GM23338 (cell line): ENCODE measurements around the gene DOCK2. TPM values are rescaled to one million over a fixed set of nuclear protein-coding genes. Genes with fewer than 3 reads are reported as not detected.

ENCODE experiments used
- ATAC-seq: fragments of 200-7000 bp; cut with Tn5 transposase; 3 replicates; pipeline ENCODE4 v1.9.1; 2020
- DNase-seq: peaks from one replicate; pipeline ENCODE4 v3.0.0-alpha.2; 2015; ENCODE audit warnings: low spot score
- H2AFZ ChIP-seq: fragments of 200-600 bp; sonication (generic); 2 replicates; pipeline ENCODE4 v1.8.0; 2016; ENCODE audit warnings: antibody characterized with exemption, mild to moderate bottlenecking, moderate library complexity
- H3F3A ChIP-seq: fragments of 200-600 bp; sonication (generic); replicated peaks from 2 replicates; pipeline ENCODE4 v1.8.0; 2017; ENCODE audit warnings: antibody characterized with exemption, mixed run types, low read depth
- H3K27ac ChIP-seq: fragments of 200-600 bp; sonication (generic); 2 replicates; pipeline ENCODE4 v1.6.1; 2016; ENCODE audit warnings: low read depth
- H3K27me3 ChIP-seq: fragments of 200-600 bp; sonication (generic); 2 replicates; pipeline ENCODE4 v1.8.0; 2016; ENCODE audit warnings: mild to moderate bottlenecking, mixed run types, moderate library complexity; ENCODE audit not compliant: insufficient read depth
- H3K36me3 ChIP-seq: fragments of 200-600 bp; sonication (generic); 2 replicates; pipeline ENCODE4 v1.8.0; 2016; ENCODE audit warnings: mild to moderate bottlenecking; ENCODE audit not compliant: insufficient read depth
- H3K4me1 ChIP-seq: fragments of 200-600 bp; sonication (generic); 2 replicates; pipeline ENCODE4 v1.8.0; 2016; ENCODE audit warnings: mild to moderate bottlenecking, moderate library complexity; ENCODE audit not compliant: insufficient read depth
- H3K4me2 ChIP-seq: fragments of 200-600 bp; sonication (generic); 2 replicates; pipeline ENCODE4 v1.7.1; 2017; ENCODE audit warnings: mixed run types
- H3K4me3 ChIP-seq: fragments of 200-600 bp; sonication (generic); 2 replicates; pipeline ENCODE4 v1.6.1; 2016; ENCODE audit warnings: mixed run types
- H3K79me2 ChIP-seq: fragments of 200-600 bp; sonication (generic); replicated peaks from 2 replicates; pipeline ENCODE4 v1.8.0; 2017; ENCODE audit warnings: mild to moderate bottlenecking; ENCODE audit not compliant: insufficient read depth
- H3K9me2 ChIP-seq: fragments of 200-600 bp; sonication (generic); 2 replicates; pipeline ENCODE4 v1.8.0; 2017; ENCODE audit not compliant: insufficient read depth
- H4K20me1 ChIP-seq: fragments of 200-600 bp; sonication (generic); replicated peaks from 2 replicates; pipeline ENCODE4 v1.8.0; 2017; ENCODE audit warnings: mild to moderate bottlenecking; ENCODE audit not compliant: insufficient read depth
- H3K27ac Mint-ChIP-seq: 2 replicates; pipeline ENCODE4 v1.8.0; 2020; ENCODE audit warnings: inconsistent platforms, mild to moderate bottlenecking, moderate library complexity, mixed read lengths
- H3K27me3 Mint-ChIP-seq: 3 replicates; pipeline ENCODE4 v1.8.0; 2022; ENCODE audit warnings: low read depth, mild to moderate bottlenecking, moderate library complexity, mixed read lengths, inconsistent platforms; ENCODE audit not compliant: insufficient read depth, poor library complexity
- H3K36me3 Mint-ChIP-seq: 3 replicates; pipeline ENCODE4 v1.8.0; 2021; ENCODE audit warnings: low read depth, mild to moderate bottlenecking, inconsistent platforms, moderate library complexity, mixed read lengths
- H3K4me1 Mint-ChIP-seq: 3 replicates; pipeline ENCODE4 v1.8.0; 2020; ENCODE audit warnings: mild to moderate bottlenecking, inconsistent platforms, mixed read lengths
- H3K4me3 Mint-ChIP-seq: 3 replicates; pipeline ENCODE4 v1.8.0; 2021; ENCODE audit warnings: moderate library complexity, mild to moderate bottlenecking, inconsistent platforms, mixed read lengths
- H3K9me3 Mint-ChIP-seq: 3 replicates; pipeline ENCODE4 v1.8.0; 2020; ENCODE audit warnings: moderate library complexity, mild to moderate bottlenecking, inconsistent platforms, mixed read lengths
- CREB1 ChIP-seq: fragments of 250-450 bp; sonication (Bioruptor Pico); IDR thresholded peaks from 2 replicates; pipeline ENCODE4 v1.5.0; 2020; ENCODE audit warnings: low read depth, mild to moderate bottlenecking, moderate library complexity
- EZH2 ChIP-seq: fragments of 200-600 bp; sonication (generic); IDR thresholded peaks from one replicate; pipeline ENCODE4 v1.8.0; 2017; ENCODE audit warnings: antibody characterized with exemption, mild to moderate bottlenecking, low read depth; ENCODE audit not compliant: unreplicated experiment
- JUNB ChIP-seq: IDR thresholded peaks from one replicate; pipeline ENCODE4 v1.6.1; 2016; ENCODE audit warnings: antibody characterized with exemption; ENCODE audit not compliant: unreplicated experiment
- NANOG ChIP-seq: IDR thresholded peaks from 2 replicates; pipeline ENCODE4 v1.6.1; 2016; ENCODE audit warnings: antibody characterized with exemption, borderline replicate concordance
- STAT1 ChIP-seq: IDR thresholded peaks from one replicate; pipeline ENCODE4 v1.6.1; 2016; ENCODE audit warnings: antibody characterized with exemption; ENCODE audit not compliant: unreplicated experiment
- ZNF114 ChIP-seq: fragments of 250-450 bp; sonication (Bioruptor Pico); IDR thresholded peaks from 2 replicates; pipeline ENCODE4 v1.5.0; 2020; ENCODE audit warnings: mild to moderate bottlenecking, moderate library complexity
- ZNF331 ChIP-seq: fragments of 250-450 bp; sonication (Bioruptor Pico); IDR thresholded peaks from 2 replicates; pipeline ENCODE4 v1.5.0; 2020; ENCODE audit warnings: low read depth, mild to moderate bottlenecking, moderate library complexity
- polyA plus RNA-seq: library from polyadenylated mRNA; unstranded; fragments of >200 nt; fragmentation: Nextera tagmentation; extraction: Ambion mirVana; gene quantifications from 2 replicates; pipeline ENCODE4 v1.2.1, GENCODE V29; 2016
- total RNA-seq: library from RNA; depleted of rRNA; stranded (reverse); fragments of >200 nt; shearing (Covaris generic); gene quantifications from 2 replicates; pipeline ENCODE4 v1.2.3, GENCODE V29; 2014
- TF ChIP-seq, protein P1 (sequence below): fragments of 250-450 bp; sonication (Bioruptor Pico); IDR thresholded peaks from 2 replicates; pipeline ENCODE4 v1.5.0; 2020; ENCODE audit warnings: mild to moderate bottlenecking, moderate library complexity
- TF ChIP-seq, protein P2 (sequence below), 2 experiments: fragments of 200-600 bp in 1 of 2; sonication (generic) in 1 of 2; conservative IDR thresholded peaks; 2 replicates each; pipeline versions ENCODE4 v1.5.1 to v1.6.1; 2016 to 2017; ENCODE audit warnings: antibody characterized with exemption in 2 of 2, low read depth in 2 of 2, mild to moderate bottlenecking in 2 of 2, moderate library complexity in 1 of 2
- TF ChIP-seq, protein P3 (sequence below): IDR thresholded peaks from 2 replicates; pipeline ENCODE4 v1.6.1; 2016; ENCODE audit warnings: antibody characterized with exemption
- TF ChIP-seq, protein P4 (sequence below): IDR thresholded peaks from one replicate; pipeline ENCODE4 v1.6.1; 2018; ENCODE audit warnings: antibody characterized with exemption; ENCODE audit not compliant: unreplicated experiment

The DOCK2 gene
- total and polyA plus RNA-seq, 2 experiments from 2014 or later, result 3.7 to 9.4 TPM

DNA sequence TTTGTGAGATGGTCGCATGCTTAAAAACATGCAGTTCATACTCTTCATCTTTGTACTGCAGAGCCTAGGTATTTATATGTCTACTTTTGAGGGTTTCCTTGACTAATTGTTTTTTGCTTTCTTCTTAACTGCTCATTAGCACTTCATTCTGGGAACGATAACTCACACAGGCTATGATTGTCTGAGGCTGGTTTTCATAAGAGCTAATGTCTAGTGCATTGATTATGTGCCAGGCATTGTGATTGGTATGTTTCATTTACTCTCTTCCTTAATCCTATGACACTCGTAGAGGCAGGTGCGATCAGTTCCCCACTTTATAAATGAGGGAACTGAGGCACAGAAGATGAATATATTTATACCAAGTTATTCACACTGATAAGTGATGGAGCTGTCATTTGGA, 249.6 kb downstream of the DOCK2 start:
- DNase-seq (no peak), ATAC-seq (no peak)
- Histone ChIP-seq H3K4me3 (no peak overlapping the region), H3F3A (no peaks in the 10 kb centered on the region), H3K27ac (no peak overlapping the region), H4K20me1 (no peaks in the 10 kb centered on the region), H3K4me2 (no peak overlapping the region), H3K79me2 (no peaks in the 10 kb centered on the region), H3K27me3 (no peaks in the 10 kb centered on the region), H3K36me3 (no peaks in the 10 kb centered on the region), H3K4me1 (peaks cover 3% of the 10 kb centered on the region; the same call in 1 of the 2 replicates), H2AFZ (no peak overlapping the region), H3K9me2 (peaks cover 8% of the 10 kb centered on the region; the same call in 1 of the 2 replicates)
- Mint-ChIP-seq H3K4me1 (peaks cover 8% of the 10 kb centered on the region; the same call in 2 of the 3 replicates), H3K27me3 (peaks cover 3% of the 10 kb centered on the region), H3K9me3 (no peaks in the 10 kb centered on the region), H3K4me3 (no peak overlapping the region), H3K36me3 (no peaks in the 10 kb centered on the region), H3K27ac (no peak overlapping the region)
- TF ChIP-seq, protein P1, sequence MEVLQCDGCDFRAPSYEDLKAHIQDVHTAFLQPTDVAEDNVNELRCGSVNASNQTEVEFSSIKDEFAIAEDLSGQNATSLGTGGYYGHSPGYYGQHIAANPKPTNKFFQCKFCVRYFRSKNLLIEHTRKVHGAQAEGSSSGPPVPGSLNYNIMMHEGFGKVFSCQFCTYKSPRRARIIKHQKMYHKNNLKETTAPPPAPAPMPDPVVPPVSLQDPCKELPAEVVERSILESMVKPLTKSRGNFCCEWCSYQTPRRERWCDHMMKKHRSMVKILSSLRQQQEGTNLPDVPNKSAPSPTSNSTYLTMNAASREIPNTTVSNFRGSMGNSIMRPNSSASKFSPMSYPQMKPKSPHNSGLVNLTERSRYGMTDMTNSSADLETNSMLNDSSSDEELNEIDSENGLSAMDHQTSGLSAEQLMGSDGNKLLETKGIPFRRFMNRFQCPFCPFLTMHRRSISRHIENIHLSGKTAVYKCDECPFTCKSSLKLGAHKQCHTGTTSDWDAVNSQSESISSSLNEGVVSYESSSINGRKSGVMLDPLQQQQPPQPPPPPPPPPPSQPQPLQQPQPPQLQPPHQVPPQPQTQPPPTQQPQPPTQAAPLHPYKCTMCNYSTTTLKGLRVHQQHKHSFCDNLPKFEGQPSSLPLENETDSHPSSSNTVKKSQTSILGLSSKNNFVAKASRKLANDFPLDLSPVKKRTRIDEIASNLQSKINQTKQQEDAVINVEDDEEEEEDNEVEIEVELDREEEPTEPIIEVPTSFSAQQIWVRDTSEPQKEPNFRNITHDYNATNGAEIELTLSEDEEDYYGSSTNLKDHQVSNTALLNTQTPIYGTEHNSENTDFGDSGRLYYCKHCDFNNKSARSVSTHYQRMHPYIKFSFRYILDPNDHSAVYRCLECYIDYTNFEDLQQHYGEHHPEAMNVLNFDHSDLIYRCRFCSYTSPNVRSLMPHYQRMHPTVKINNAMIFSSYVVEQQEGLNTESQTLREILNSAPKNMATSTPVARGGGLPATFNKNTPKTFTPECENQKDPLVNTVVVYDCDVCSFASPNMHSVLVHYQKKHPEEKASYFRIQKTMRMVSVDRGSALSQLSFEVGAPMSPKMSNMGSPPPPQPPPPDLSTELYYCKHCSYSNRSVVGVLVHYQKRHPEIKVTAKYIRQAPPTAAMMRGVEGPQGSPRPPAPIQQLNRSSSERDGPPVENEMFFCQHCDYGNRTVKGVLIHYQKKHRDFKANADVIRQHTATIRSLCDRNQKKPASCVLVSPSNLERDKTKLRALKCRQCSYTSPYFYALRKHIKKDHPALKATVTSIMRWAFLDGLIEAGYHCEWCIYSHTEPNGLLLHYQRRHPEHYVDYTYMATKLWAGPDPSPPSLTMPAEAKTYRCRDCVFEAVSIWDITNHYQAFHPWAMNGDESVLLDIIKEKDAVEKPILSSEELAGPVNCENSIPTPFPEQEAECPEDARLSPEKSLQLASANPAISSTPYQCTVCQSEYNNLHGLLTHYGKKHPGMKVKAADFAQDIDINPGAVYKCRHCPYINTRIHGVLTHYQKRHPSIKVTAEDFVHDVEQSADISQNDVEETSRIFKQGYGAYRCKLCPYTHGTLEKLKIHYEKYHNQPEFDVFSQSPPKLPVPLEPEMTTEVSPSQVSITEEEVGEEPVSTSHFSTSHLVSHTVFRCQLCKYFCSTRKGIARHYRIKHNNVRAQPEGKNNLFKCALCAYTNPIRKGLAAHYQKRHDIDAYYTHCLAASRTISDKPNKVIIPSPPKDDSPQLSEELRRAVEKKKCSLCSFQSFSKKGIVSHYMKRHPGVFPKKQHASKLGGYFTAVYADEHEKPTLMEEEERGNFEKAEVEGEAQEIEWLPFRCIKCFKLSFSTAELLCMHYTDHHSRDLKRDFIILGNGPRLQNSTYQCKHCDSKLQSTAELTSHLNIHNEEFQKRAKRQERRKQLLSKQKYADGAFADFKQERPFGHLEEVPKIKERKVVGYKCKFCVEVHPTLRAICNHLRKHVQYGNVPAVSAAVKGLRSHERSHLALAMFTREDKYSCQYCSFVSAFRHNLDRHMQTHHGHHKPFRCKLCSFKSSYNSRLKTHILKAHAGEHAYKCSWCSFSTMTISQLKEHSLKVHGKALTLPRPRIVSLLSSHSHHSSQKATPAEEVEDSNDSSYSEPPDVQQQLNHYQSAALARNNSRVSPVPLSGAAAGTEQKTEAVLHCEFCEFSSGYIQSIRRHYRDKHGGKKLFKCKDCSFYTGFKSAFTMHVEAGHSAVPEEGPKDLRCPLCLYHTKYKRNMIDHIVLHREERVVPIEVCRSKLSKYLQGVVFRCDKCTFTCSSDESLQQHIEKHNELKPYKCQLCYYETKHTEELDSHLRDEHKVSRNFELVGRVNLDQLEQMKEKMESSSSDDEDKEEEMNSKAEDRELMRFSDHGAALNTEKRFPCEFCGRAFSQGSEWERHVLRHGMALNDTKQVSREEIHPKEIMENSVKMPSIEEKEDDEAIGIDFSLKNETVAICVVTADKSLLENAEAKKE (CRISPR knock-in tag), result no peak
- no peak for TF ChIP-seq CREB1
- TF ChIP-seq ZNF331 (CRISPR knock-in tag), result no peak
- no peak for TF ChIP-seq STAT1
- no peak for TF ChIP-seq JUNB
- TF ChIP-seq, protein P2, sequence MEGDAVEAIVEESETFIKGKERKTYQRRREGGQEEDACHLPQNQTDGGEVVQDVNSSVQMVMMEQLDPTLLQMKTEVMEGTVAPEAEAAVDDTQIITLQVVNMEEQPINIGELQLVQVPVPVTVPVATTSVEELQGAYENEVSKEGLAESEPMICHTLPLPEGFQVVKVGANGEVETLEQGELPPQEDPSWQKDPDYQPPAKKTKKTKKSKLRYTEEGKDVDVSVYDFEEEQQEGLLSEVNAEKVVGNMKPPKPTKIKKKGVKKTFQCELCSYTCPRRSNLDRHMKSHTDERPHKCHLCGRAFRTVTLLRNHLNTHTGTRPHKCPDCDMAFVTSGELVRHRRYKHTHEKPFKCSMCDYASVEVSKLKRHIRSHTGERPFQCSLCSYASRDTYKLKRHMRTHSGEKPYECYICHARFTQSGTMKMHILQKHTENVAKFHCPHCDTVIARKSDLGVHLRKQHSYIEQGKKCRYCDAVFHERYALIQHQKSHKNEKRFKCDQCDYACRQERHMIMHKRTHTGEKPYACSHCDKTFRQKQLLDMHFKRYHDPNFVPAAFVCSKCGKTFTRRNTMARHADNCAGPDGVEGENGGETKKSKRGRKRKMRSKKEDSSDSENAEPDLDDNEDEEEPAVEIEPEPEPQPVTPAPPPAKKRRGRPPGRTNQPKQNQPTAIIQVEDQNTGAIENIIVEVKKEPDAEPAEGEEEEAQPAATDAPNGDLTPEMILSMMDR (conservative IDR thresholded peaks at IDR 0.05; ENCODE audit: low read depth in 2 of 2), result no peak
- TF ChIP-seq, protein P3, sequence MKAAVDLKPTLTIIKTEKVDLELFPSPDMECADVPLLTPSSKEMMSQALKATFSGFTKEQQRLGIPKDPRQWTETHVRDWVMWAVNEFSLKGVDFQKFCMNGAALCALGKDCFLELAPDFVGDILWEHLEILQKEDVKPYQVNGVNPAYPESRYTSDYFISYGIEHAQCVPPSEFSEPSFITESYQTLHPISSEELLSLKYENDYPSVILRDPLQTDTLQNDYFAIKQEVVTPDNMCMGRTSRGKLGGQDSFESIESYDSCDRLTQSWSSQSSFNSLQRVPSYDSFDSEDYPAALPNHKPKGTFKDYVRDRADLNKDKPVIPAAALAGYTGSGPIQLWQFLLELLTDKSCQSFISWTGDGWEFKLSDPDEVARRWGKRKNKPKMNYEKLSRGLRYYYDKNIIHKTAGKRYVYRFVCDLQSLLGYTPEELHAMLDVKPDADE, result no peak
- TF ChIP-seq ZNF114 (CRISPR knock-in tag), result no peak
- TF ChIP-seq, protein P4, sequence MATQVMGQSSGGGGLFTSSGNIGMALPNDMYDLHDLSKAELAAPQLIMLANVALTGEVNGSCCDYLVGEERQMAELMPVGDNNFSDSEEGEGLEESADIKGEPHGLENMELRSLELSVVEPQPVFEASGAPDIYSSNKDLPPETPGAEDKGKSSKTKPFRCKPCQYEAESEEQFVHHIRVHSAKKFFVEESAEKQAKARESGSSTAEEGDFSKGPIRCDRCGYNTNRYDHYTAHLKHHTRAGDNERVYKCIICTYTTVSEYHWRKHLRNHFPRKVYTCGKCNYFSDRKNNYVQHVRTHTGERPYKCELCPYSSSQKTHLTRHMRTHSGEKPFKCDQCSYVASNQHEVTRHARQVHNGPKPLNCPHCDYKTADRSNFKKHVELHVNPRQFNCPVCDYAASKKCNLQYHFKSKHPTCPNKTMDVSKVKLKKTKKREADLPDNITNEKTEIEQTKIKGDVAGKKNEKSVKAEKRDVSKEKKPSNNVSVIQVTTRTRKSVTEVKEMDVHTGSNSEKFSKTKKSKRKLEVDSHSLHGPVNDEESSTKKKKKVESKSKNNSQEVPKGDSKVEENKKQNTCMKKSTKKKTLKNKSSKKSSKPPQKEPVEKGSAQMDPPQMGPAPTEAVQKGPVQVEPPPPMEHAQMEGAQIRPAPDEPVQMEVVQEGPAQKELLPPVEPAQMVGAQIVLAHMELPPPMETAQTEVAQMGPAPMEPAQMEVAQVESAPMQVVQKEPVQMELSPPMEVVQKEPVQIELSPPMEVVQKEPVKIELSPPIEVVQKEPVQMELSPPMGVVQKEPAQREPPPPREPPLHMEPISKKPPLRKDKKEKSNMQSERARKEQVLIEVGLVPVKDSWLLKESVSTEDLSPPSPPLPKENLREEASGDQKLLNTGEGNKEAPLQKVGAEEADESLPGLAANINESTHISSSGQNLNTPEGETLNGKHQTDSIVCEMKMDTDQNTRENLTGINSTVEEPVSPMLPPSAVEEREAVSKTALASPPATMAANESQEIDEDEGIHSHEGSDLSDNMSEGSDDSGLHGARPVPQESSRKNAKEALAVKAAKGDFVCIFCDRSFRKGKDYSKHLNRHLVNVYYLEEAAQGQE, result no peak
- no peak for TF ChIP-seq EZH2
- no peak for TF ChIP-seq NANOG
